Gastroesophageal sphincter (tissue), 3 donors: ENCODE results near the gene EPHA10.

ENCODE experiments used
- POLR2A ChIP-seq, 2 donors: fragments of 450-650 bp; IDR thresholded peaks; one replicate each; pipeline ENCODE4 v1.6.1; 2017; ENCODE audit warnings: antibody characterized with exemption in 2 of 2, mild to moderate bottlenecking in 2 of 2, moderate library complexity in 1 of 2
- POLR2AphosphoS5 ChIP-seq: sonication (generic); formaldehyde crosslinking; IDR thresholded peaks from one replicate; pipeline ENCODE4 v1.6.1; 2017; ENCODE audit warnings: antibody characterized with exemption
- TF ChIP-seq, protein P1 (sequence below), 4 experiments: fragments of 200-600 bp in 2 of 4; fragments of 450-650 bp in 2 of 4; sonication (generic) in 1 of 4; IDR thresholded peaks; one replicate each; pipeline ENCODE4 v1.5.1; 2017 to 2019; ENCODE audit warnings: antibody characterized with exemption in 4 of 4, mild to moderate bottlenecking in 2 of 4, moderate library complexity in 2 of 4

DNA sequence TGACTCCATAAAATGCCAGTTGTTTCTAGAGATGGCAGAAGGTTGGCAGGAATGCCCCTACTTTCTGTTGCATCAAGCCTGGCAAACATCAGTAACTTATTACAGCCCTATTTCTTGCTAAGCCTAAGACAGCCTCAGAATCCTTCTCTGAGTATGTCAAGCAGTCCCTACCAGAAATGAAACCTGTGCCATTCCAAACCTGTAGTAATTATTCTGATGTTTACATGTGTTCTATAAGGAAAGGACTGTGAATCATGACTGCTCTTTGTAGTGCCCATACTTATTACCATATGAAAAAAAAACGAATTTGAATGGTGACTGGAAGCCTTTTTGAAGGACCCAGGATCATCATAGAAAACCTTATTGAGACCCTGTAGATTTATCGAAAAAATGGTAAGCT is 67.2 kb downstream of the EPHA10 start:
- TF ChIP-seq, protein P1, sequence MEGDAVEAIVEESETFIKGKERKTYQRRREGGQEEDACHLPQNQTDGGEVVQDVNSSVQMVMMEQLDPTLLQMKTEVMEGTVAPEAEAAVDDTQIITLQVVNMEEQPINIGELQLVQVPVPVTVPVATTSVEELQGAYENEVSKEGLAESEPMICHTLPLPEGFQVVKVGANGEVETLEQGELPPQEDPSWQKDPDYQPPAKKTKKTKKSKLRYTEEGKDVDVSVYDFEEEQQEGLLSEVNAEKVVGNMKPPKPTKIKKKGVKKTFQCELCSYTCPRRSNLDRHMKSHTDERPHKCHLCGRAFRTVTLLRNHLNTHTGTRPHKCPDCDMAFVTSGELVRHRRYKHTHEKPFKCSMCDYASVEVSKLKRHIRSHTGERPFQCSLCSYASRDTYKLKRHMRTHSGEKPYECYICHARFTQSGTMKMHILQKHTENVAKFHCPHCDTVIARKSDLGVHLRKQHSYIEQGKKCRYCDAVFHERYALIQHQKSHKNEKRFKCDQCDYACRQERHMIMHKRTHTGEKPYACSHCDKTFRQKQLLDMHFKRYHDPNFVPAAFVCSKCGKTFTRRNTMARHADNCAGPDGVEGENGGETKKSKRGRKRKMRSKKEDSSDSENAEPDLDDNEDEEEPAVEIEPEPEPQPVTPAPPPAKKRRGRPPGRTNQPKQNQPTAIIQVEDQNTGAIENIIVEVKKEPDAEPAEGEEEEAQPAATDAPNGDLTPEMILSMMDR (IDR thresholded peaks at IDR 0.05) = no peak
- TF ChIP-seq POLR2A (IDR thresholded peaks at IDR 0.05) (no peak), POLR2AphosphoS5 (no peak)
